GM12878 (cell line): ENCODE data around the gene GRM1. TPM values are rescaled to one million over a fixed set of nuclear protein-coding genes. Genes with fewer than 3 reads are reported as not detected.

Experiments used
- ATAC-seq: fragments of 200-7000 bp; cut with Tn5 transposase; 3 replicates; pipeline ENCODE4 v1.9.1; 2020; ENCODE audit warnings: mild to moderate bottlenecking, moderate library complexity
- BruUV-seq: library from RNA; stranded (reverse); fragments of 400-500 nt; replicated peaks from 2 replicates; lab custom pipeline; 2021; lab: Mats Ljungman, UMichigan
- CTCF ChIA-PET: fragments of 300-600 bp; sonication (Branson Sonifier 250); formaldehyde crosslinking; extraction: SDS; loops from one replicate; lab custom pipeline; 2021; ENCODE audit warnings: inconsistent platforms; lab: Yijun Ruan, JAX
- POLR2A ChIA-PET: fragments of 350-600 bp; formaldehyde crosslinking; extraction: SDS; loops from one replicate; lab custom pipeline; 2021; ENCODE audit warnings: inconsistent platforms; lab: Charles Lee
- RAD21 ChIA-PET: fragments of 300-600 bp; sonication (Branson Sonifier 250); formaldehyde crosslinking; loops from one replicate; lab custom pipeline; 2023; ENCODE audit warnings: antibody characterized with exemption; ENCODE audit not compliant: unreplicated experiment; lab: Charles Lee
- SMC1A ChIA-PET: fragments of 300-600 bp; sonication (Branson Sonifier 250); formaldehyde crosslinking; loops from one replicate; lab custom pipeline; 2023; ENCODE audit not compliant: unreplicated experiment, uncharacterized antibody; lab: Charles Lee
- DNase-seq: peaks from one replicate; pipeline ENCODE4 v3.0.0-alpha.2; 2011; ENCODE audit warnings: low read depth, low spot score
- FAIRE-seq: peaks from 3 replicates; lab custom pipeline; 2011; peaks lifted over from hg19 to GRCh38; lab: Jason Lieb, UNC
- H2AFZ ChIP-seq: 2 replicates; pipeline ENCODE4 v1.6.0; 2011; ENCODE audit warnings: low read depth, low read length, control low read depth; ENCODE audit not compliant: control insufficient read depth
- H3K27ac ChIP-seq: 2 replicates; pipeline ENCODE4 v1.5.1; 2011; ENCODE audit warnings: control low read depth; ENCODE audit not compliant: control insufficient read depth, insufficient read depth
- H3K27me3 ChIP-seq, 2 experiments: replicated peaks in 1 of 2; 2 replicates each; pipeline versions ENCODE4 v1.6.0 to v1.6.1; 2011; ENCODE audit warnings: low read length in 1 of 2; ENCODE audit not compliant: control insufficient read depth in 2 of 2, insufficient read depth in 2 of 2
- H3K36me3 ChIP-seq, 2 experiments: 2 replicates each; pipeline ENCODE4 v1.5.1; 2011; ENCODE audit warnings: low read length in 1 of 2; ENCODE audit not compliant: control insufficient read depth in 2 of 2, insufficient read depth in 2 of 2
- H3K4me1 ChIP-seq: 2 replicates; pipeline ENCODE4 v1.6.1; 2011; ENCODE audit warnings: mild to moderate bottlenecking, low read length, moderate library complexity, mixed read lengths; ENCODE audit not compliant: control insufficient read depth, insufficient read depth
- H3K4me2 ChIP-seq: 2 replicates; pipeline ENCODE4 v1.6.0; 2011; ENCODE audit warnings: control low read depth; ENCODE audit not compliant: control insufficient read depth, insufficient read depth
- H3K4me3 ChIP-seq: fragments of 200-600 bp; sonication (generic); 2 replicates; pipeline ENCODE4 v1.5.1; 2016
- H3K79me2 ChIP-seq: 2 replicates; pipeline ENCODE4 v1.6.0; 2011; ENCODE audit warnings: low read length; ENCODE audit not compliant: control insufficient read depth, insufficient read depth
- H3K9ac ChIP-seq: 2 replicates; pipeline ENCODE4 v1.8.0; 2011; ENCODE audit warnings: low read length, control low read depth, mixed read lengths; ENCODE audit not compliant: control insufficient read depth, insufficient read depth
- H3K9me3 ChIP-seq: replicated peaks from 3 replicates; pipeline ENCODE4 v1.5.1; 2011; ENCODE audit warnings: mild to moderate bottlenecking, low read length; ENCODE audit not compliant: control insufficient read depth, insufficient read depth
- H4K20me1 ChIP-seq: 2 replicates; pipeline ENCODE4 v1.6.0; 2011; ENCODE audit not compliant: control insufficient read depth, insufficient read depth
- BCL3 ChIP-seq: IDR thresholded peaks from 2 replicates; pipeline ENCODE4 v1.6.1; 2011; ENCODE audit warnings: borderline replicate concordance, low read depth, mild to moderate bottlenecking, moderate library complexity, low read length; ENCODE audit not compliant: insufficient read depth, poor library complexity, severe bottlenecking
- CBX5 ChIP-seq: sonication (generic); IDR thresholded peaks from 2 replicates; pipeline ENCODE4 v1.6.1; 2016; ENCODE audit warnings: low read depth, moderate library complexity, mild to moderate bottlenecking, inconsistent platforms
- CHD4 ChIP-seq: fragments of 200-600 bp; sonication (generic); IDR thresholded peaks from 2 replicates; pipeline ENCODE4 v1.6.1; 2016; ENCODE audit warnings: mild to moderate bottlenecking
- EZH2 ChIP-seq: IDR thresholded peaks from 2 replicates; pipeline ENCODE4 v1.6.1; 2012; ENCODE audit warnings: low read depth, mild to moderate bottlenecking, control low read depth, inconsistent platforms, low read length, borderline replicate concordance; ENCODE audit not compliant: control insufficient read depth
- GATAD2B ChIP-seq: fragments of 450-650 bp; conservative IDR thresholded peaks from 2 replicates; pipeline ENCODE4 v1.6.1; 2017; ENCODE audit warnings: low read depth, mild to moderate bottlenecking, moderate library complexity
- IKZF1 ChIP-seq: fragments of 450-650 bp; conservative IDR thresholded peaks from 2 replicates; pipeline ENCODE4 v1.6.1; 2017; ENCODE audit warnings: antibody characterized with exemption, mild to moderate bottlenecking
- LARP7 ChIP-seq: fragments of 450-650 bp; IDR thresholded peaks from 2 replicates; pipeline ENCODE4 v1.6.1; 2017; ENCODE audit warnings: mild to moderate bottlenecking
- MAX ChIP-seq: IDR thresholded peaks from 2 replicates; pipeline ENCODE4 v1.6.1; 2012; ENCODE audit warnings: low read depth, low read length, improper control_type of control experiment
- MEF2B ChIP-seq: fragments of 450-650 bp; IDR thresholded peaks from 2 replicates; pipeline ENCODE4 v1.6.1; 2018; ENCODE audit warnings: mild to moderate bottlenecking, moderate library complexity; ENCODE audit not compliant: partially characterized antibody, poor library complexity, severe bottlenecking
- MXI1 ChIP-seq: fragments of 150-350 bp; IDR thresholded peaks from 2 replicates; pipeline ENCODE4 v1.6.1; 2011; ENCODE audit warnings: low read depth, mild to moderate bottlenecking, inconsistent platforms, low read length, improper control_type of control experiment
- NR2C1 ChIP-seq: fragments of 450-650 bp; IDR thresholded peaks from 2 replicates; pipeline ENCODE4 v1.6.1; 2017; ENCODE audit warnings: antibody characterized with exemption, mild to moderate bottlenecking, moderate library complexity
- NR2F1 ChIP-seq: fragments of 450-650 bp; conservative IDR thresholded peaks from 2 replicates; pipeline ENCODE4 v1.6.1; 2017; ENCODE audit warnings: mild to moderate bottlenecking
- RAD51 ChIP-seq: fragments of 450-650 bp; IDR thresholded peaks from 2 replicates; pipeline ENCODE4 v1.6.1; 2016; ENCODE audit warnings: moderate library complexity, mild to moderate bottlenecking, inconsistent platforms
- SIN3A ChIP-seq: IDR thresholded peaks from 2 replicates; pipeline ENCODE4 v1.6.1; 2012; ENCODE audit warnings: low read depth, low read length, improper control_type of control experiment
- SMAD5 ChIP-seq: IDR thresholded peaks from 2 replicates; pipeline ENCODE4 v1.6.1; 2016; ENCODE audit warnings: antibody characterized with exemption, low read depth
- SP1 ChIP-seq: IDR thresholded peaks from one replicate; pipeline ENCODE4 v1.6.1; 2011; ENCODE audit warnings: low read depth, low read length
- TARDBP ChIP-seq: IDR thresholded peaks from 2 replicates; pipeline ENCODE4 v1.6.1; 2016; ENCODE audit warnings: borderline replicate concordance
- TCF12 ChIP-seq: IDR thresholded peaks from 2 replicates; pipeline ENCODE4 v1.6.1; 2011; ENCODE audit warnings: low read depth, mild to moderate bottlenecking, low read length
- USF1 ChIP-seq: IDR thresholded peaks from 2 replicates; pipeline ENCODE4 v1.6.1; 2011; ENCODE audit warnings: borderline replicate concordance, low read depth, mild to moderate bottlenecking, moderate library complexity, mixed read lengths, low read length; ENCODE audit not compliant: insufficient read depth; ENCODE audit errors: extremely low read length
- WGBS: methylation state at CpG from one replicate; pipeline ENCODE4 v1.1.6; 2016; ENCODE audit warnings: low lambda C conversion rate; ENCODE audit not compliant: insufficient replicate concordance, insufficient coverage; ENCODE audit errors: missing lambda C conversion rate; 5-methylcytosine and 5-hydroxymethylcytosine counted together
- in situ Hi-C: fragments of 300-500 bp; cut with MboI; formaldehyde crosslinking; loops from 9 replicates; pipeline ENCODE4 v1.14.3; 2018; ENCODE audit warnings: mixed read lengths
- intact Hi-C: fragments of 100-400 bp; cut with micrococcal nuclease; formaldehyde crosslinking; loops from one replicate; pipeline ENCODE4 v1.14.2; 2022; ENCODE audit not compliant: unreplicated experiment
- polyA plus RNA-seq, 11 experiments: library from polyadenylated mRNA; depleted of rRNA in 4 of 11; unstranded in 6 of 11; stranded (reverse) in 5 of 11; fragments of >200 nt; fragmentation: Nextera tagmentation in 4 of 11; fragmentation: Illumina TruSeq in 1 of 11; extraction: Ambion mirVana in 4 of 11; extraction: Trizol in 1 of 11; gene quantifications; 1 replicate in 1 of 11; 2 replicates in 10 of 11; pipeline versions ENCODE4 v1.2.1 to v1.2.3, GENCODE V29; 2011 to 2016; ENCODE audit warnings: inconsistent platforms in 2 of 11, missing spikeins in 2 of 11, low read depth in 1 of 11
- total RNA-seq, 4 experiments: library from RNA; depleted of rRNA in 3 of 4; stranded (reverse); fragments of >200 nt in 3 of 4; fragmentation: Illumina TruSeq in 1 of 4; extraction: Trizol in 1 of 4; gene quantifications; 2 replicates each; pipeline versions ENCODE4 v1.2.1 to v1.2.3, GENCODE V29; 2013 to 2021

The GRM1 gene
- total and polyA plus RNA-seq, 10 of the 15 experiments (the other 5 are each of a cell fraction or from before 2014, with no cell fraction given) = 0.04 TPM; not detected in 9

- intact Hi-C loops = no loop called here
- no peak for DNase-seq
- no peak overlapping the region for H3K9ac ChIP-seq
- in situ Hi-C loops = no loop called here
- H2AFZ ChIP-seq = no peak overlapping the region
- TF ChIP-seq EZH2 (no peak), RAD51 (no peak), MXI1 (no peak), NR2C1 (no peak), LARP7 (no peak), IKZF1 (no peak), GATAD2B (no peak)
- POLR2A ChIA-PET = no interaction called here
- H3K27me3 ChIP-seq = no peaks in the 10 kb centered on the region
- SMC1A ChIA-PET = no interaction called here
- H3K4me3 ChIP-seq = no peak overlapping the region
- H3K9me3 ChIP-seq = no peaks in the 10 kb centered on the region
- BruUV-seq = no TSS peak
- 2% methylated on average over 3 of the region's 3 CpGs for WGBS
- H3K4me1 ChIP-seq = no peaks in the 10 kb centered on the region
- H3K27ac ChIP-seq = no peak overlapping the region
- H3K79me2 ChIP-seq = no peaks in the 10 kb centered on the region
- CTCF ChIA-PET = no interaction called here
- RAD21 ChIA-PET = interaction anchor here (0.6 kb wide), 1 partner anchor 1189 kb away, joined by 4 read pairs; no protein-coding TSS in a partner anchor
- no peak overlapping the region for H3K4me2 ChIP-seq
- no peak for FAIRE-seq
- no peaks in the 10 kb centered on the region for H3K36me3 ChIP-seq
- ATAC-seq = no peak
- no peaks in the 10 kb centered on the region for H4K20me1 ChIP-seq
Observed at GRCh38 chr6:146212781-146213180, 183.9 kb downstream of the GRM1 start.

- intact Hi-C loops = no loop called here
- H3K27me3 ChIP-seq = no peaks in the 10 kb centered on the region
- no peaks in the 10 kb centered on the region for H3K36me3 ChIP-seq
- no peak overlapping the region for H3K4me2 ChIP-seq
- H4K20me1 ChIP-seq = no peaks in the 10 kb centered on the region
- no peak overlapping the region for H3K27ac ChIP-seq
- H3K4me3 ChIP-seq = no peak overlapping the region
- ChIA-PET SMC1A (no interaction called here), RAD21 (no interaction called here), POLR2A (no interaction called here), CTCF (no interaction called here)
- no peaks in the 10 kb centered on the region for H3K79me2 ChIP-seq
- no peaks in the 10 kb centered on the region for H3K9me3 ChIP-seq
- BruUV-seq = no TSS peak
- no peak for FAIRE-seq
- in situ Hi-C loops = no loop called here
- no peaks in the 10 kb centered on the region for H3K4me1 ChIP-seq
- DNase-seq = no peak
- no peak overlapping the region for H2AFZ ChIP-seq
- WGBS = 44% methylated on average over 3 of the region's 3 CpGs
- no peak for ATAC-seq
- H3K9ac ChIP-seq = no peak overlapping the region
- TF ChIP-seq BCL3 (no peak), SP1 (no peak), CBX5 (no peak), GATAD2B (no peak), MEF2B (no peak), SIN3A (no peak), CHD4 (no peak), NR2F1 (no peak), USF1 (no peak), MAX (no peak), TARDBP (no peak), SMAD5 (no peak), TCF12 (no peak)
Observed at GRCh38 chr6:146219101-146219500, 190.2 kb downstream of the GRM1 start.
